HepG2 (cell line): Measurements from ENCODE around the gene ANKFY1. TPM values are rescaled to one million over a fixed set of nuclear protein-coding genes. Genes with fewer than 3 reads are reported as not detected.
A peak's percentile ranks its signal among the peaks of the same experiment; 100 is the strongest.

Experiments
- ARNTL ChIP-seq: sonication (generic); formaldehyde crosslinking; IDR thresholded peaks from 2 replicates; pipeline ENCODE4 v1.4.0; 2020; ENCODE audit warnings: mild to moderate bottlenecking, missing genetic modification reagents
- ATF3 ChIP-seq: sonication (generic); formaldehyde crosslinking; IDR thresholded peaks from 2 replicates; pipeline ENCODE4 v1.4.0; 2020; ENCODE audit warnings: missing genetic modification reagents
- CREBL2 ChIP-seq: sonication (generic); formaldehyde crosslinking; IDR thresholded peaks from 2 replicates; pipeline ENCODE4 v1.8.1; 2023; ENCODE audit warnings: missing genetic modification reagents, mild to moderate bottlenecking, borderline replicate concordance
- E2F2 ChIP-seq: sonication (generic); formaldehyde crosslinking; IDR thresholded peaks from 2 replicates; pipeline ENCODE4 v1.4.0; 2020; ENCODE audit warnings: missing genetic modification reagents, borderline replicate concordance
- RNF2 ChIP-seq: fragments of 450-650 bp; conservative IDR thresholded peaks from 2 replicates; pipeline ENCODE4 v1.6.1; 2016; ENCODE audit warnings: low read depth
- SPEN ChIP-seq: sonication (generic); formaldehyde crosslinking; IDR thresholded peaks from 2 replicates; pipeline ENCODE4 v1.5.1; 2020; ENCODE audit warnings: low read depth, mild to moderate bottlenecking, missing genetic modification reagents
- ZHX2 ChIP-seq, 2 experiments: sonication (generic) in 1 of 2; formaldehyde crosslinking in 1 of 2; IDR thresholded peaks; 2 replicates each; pipeline versions ENCODE4 v1.6.1 to v1.9.0; 2014 to 2022; ENCODE audit warnings: antibody characterized with exemption in 1 of 2, borderline replicate concordance in 1 of 2, inconsistent platforms in 1 of 2, low read depth in 1 of 2, missing genetic modification reagents in 1 of 2
- ZNF124 ChIP-seq: sonication (generic); formaldehyde crosslinking; IDR thresholded peaks from 2 replicates; pipeline ENCODE4 v1.4.0; 2020; ENCODE audit warnings: missing genetic modification reagents
- ZNF292 ChIP-seq: sonication (generic); formaldehyde crosslinking; IDR thresholded peaks from 2 replicates; pipeline ENCODE4 v1.8.1; 2022; ENCODE audit warnings: mild to moderate bottlenecking, low read depth, missing genetic modification reagents, borderline replicate concordance
- ZNF503 ChIP-seq: sonication (generic); formaldehyde crosslinking; IDR thresholded peaks from 2 replicates; pipeline ENCODE4 v1.4.0; 2020; ENCODE audit warnings: missing genetic modification reagents
- ZNF563 ChIP-seq: sonication (generic); formaldehyde crosslinking; IDR thresholded peaks from 2 replicates; pipeline ENCODE4 v1.8.0; 2022; ENCODE audit warnings: mild to moderate bottlenecking, moderate library complexity, missing genetic modification reagents
- polyA plus RNA-seq, 8 experiments: library from polyadenylated mRNA; depleted of rRNA in 3 of 8; stranded (reverse) in 7 of 8; unstranded in 1 of 8; fragments of >200 nt; fragmentation: Illumina TruSeq in 4 of 8; extraction: Trizol in 4 of 8; gene quantifications; 2 replicates each; pipeline versions ENCODE4 v1.2.1 to v1.2.3, GENCODE V29; 2011 to 2016; ENCODE audit warnings: low read depth in 4 of 8, missing spikeins in 1 of 8, mixed read lengths in 1 of 8; ENCODE audit not compliant: insufficient read depth in 1 of 8
- total RNA-seq, 5 experiments: library from RNA; depleted of rRNA; stranded (reverse); fragments of >200 nt; fragmentation: Illumina TruSeq; extraction: Trizol; gene quantifications; 2 replicates each; pipeline ENCODE4 v1.2.3, GENCODE V29; 2016; ENCODE audit warnings: low read depth in 1 of 5

ANKFY1 gene
- total and polyA plus RNA-seq, 2 of the 13 experiments (the other 11 are each of a cell fraction or from before 2014, with no cell fraction given): 11.9 to 16.8 TPM

GRCh38 chr17:4143563-4144421 is 120.0 kb downstream of the ANKFY1 start (continued):
- peak; percentile 99 for TF ChIP-seq ZHX2 (IDR thresholded peaks at IDR 0.05; ENCODE audit: low read depth)
- TF ChIP-seq ZHX2 (CRISPR knock-in tag; IDR thresholded peaks at IDR 0.05; ENCODE audit: borderline replicate concordance): 0 out of 2 replicates have a peak, but pooled peaks have one; percentile 27
- TF ChIP-seq RNF2: no peak; the same call in 1 of the 2 replicates
- TF ChIP-seq SPEN (CRISPR knock-in tag): peak; percentile 22; the same call in 1 of the 2 replicates
- no peak for TF ChIP-seq ZNF292 (CRISPR knock-in tag)
- no peak for TF ChIP-seq E2F2 (CRISPR knock-in tag)
- no peak for TF ChIP-seq ZNF563
- peak; percentile 87 for TF ChIP-seq ATF3 (CRISPR knock-in tag)
- TF ChIP-seq ZNF503: peak; percentile 55; the same call in 1 of the 2 replicates
- TF ChIP-seq ARNTL (CRISPR knock-in tag): no peak
- TF ChIP-seq ZNF124 (CRISPR knock-in tag): peak; percentile 83
- no peak for TF ChIP-seq CREBL2
